Astrocyte (in vitro differentiated cells and primary cell): ENCODE results near the gene CREB3L2. TPM values are rescaled to one million over a fixed set of nuclear protein-coding genes. Genes with fewer than 3 reads are reported as not detected.

ENCODE experiments used
- DNase-seq: peaks from one replicate; pipeline ENCODE4 v3.0.0-alpha.2; 2010; ENCODE audit warnings: low read depth
- FAIRE-seq: peaks from 2 replicates; lab custom pipeline; 2011; peaks lifted over from hg19 to GRCh38; lab: Jason Lieb, UNC
- H2AFZ ChIP-seq: 2 replicates; pipeline ENCODE4 v1.6.0; 2012; ENCODE audit warnings: low read depth, low read length, inconsistent platforms
- H3K27ac ChIP-seq: 2 replicates; pipeline ENCODE4 v1.5.1; 2011; ENCODE audit warnings: low read depth, low read length, inconsistent platforms
- H3K27me3 ChIP-seq: 2 replicates; pipeline ENCODE4 v1.6.0; 2011; ENCODE audit warnings: low read length, inconsistent platforms; ENCODE audit not compliant: insufficient read depth
- H3K36me3 ChIP-seq: 2 replicates; pipeline ENCODE4 v1.5.1; 2011; ENCODE audit warnings: low read length, inconsistent platforms; ENCODE audit not compliant: insufficient read depth
- H3K4me1 ChIP-seq: 2 replicates; pipeline ENCODE4 v1.5.1; 2011; ENCODE audit warnings: low read length, inconsistent platforms; ENCODE audit not compliant: insufficient read depth
- H3K4me2 ChIP-seq: 2 replicates; pipeline ENCODE4 v1.6.0; 2012; ENCODE audit warnings: low read length, inconsistent platforms
- H3K4me3 ChIP-seq: 2 replicates; pipeline ENCODE4 v1.5.1; 2011; ENCODE audit warnings: low read depth, mild to moderate bottlenecking, low read length, inconsistent platforms; ENCODE audit not compliant: insufficient read depth
- H3K79me2 ChIP-seq: 2 replicates; pipeline ENCODE4 v1.6.0; 2012; ENCODE audit warnings: mild to moderate bottlenecking, low read length, inconsistent platforms; ENCODE audit not compliant: insufficient read depth
- H3K9ac ChIP-seq: 2 replicates; pipeline ENCODE4 v1.6.0; 2012; ENCODE audit warnings: mild to moderate bottlenecking, low read length, inconsistent platforms
- H3K9me3 ChIP-seq: 2 replicates; pipeline ENCODE4 v1.5.1; 2012; ENCODE audit warnings: low read depth, mild to moderate bottlenecking, low read length, inconsistent platforms; ENCODE audit not compliant: insufficient read depth
- H4K20me1 ChIP-seq: 2 replicates; pipeline ENCODE4 v1.6.0; 2012; ENCODE audit warnings: low read length, inconsistent platforms; ENCODE audit not compliant: insufficient read depth
- H3K27ac Mint-ChIP-seq: one replicate; pipeline ENCODE4 v1.8.0; 2021; ENCODE audit warnings: mild to moderate bottlenecking, mixed read lengths; ENCODE audit not compliant: unreplicated experiment
- H3K27me3 Mint-ChIP-seq: one replicate; pipeline ENCODE4 v1.8.0; 2021; ENCODE audit warnings: low read depth, mixed read lengths; ENCODE audit not compliant: unreplicated experiment
- H3K36me3 Mint-ChIP-seq: one replicate; pipeline ENCODE4 v1.8.0; 2021; ENCODE audit warnings: low read depth, mixed read lengths; ENCODE audit not compliant: unreplicated experiment
- H3K4me1 Mint-ChIP-seq: one replicate; pipeline ENCODE4 v1.8.0; 2021; ENCODE audit warnings: low read depth, mixed read lengths; ENCODE audit not compliant: unreplicated experiment
- H3K4me3 Mint-ChIP-seq: one replicate; pipeline ENCODE4 v1.8.0; 2021; ENCODE audit warnings: mild to moderate bottlenecking, moderate library complexity, mixed read lengths; ENCODE audit not compliant: unreplicated experiment
- H3K9me3 Mint-ChIP-seq: one replicate; pipeline ENCODE4 v1.8.0; 2021; ENCODE audit warnings: mild to moderate bottlenecking, mixed read lengths; ENCODE audit not compliant: unreplicated experiment
- EZH2 ChIP-seq: IDR thresholded peaks from 2 replicates; pipeline ENCODE4 v1.6.1; 2012; ENCODE audit warnings: mild to moderate bottlenecking, low read length, inconsistent platforms; ENCODE audit not compliant: insufficient read depth
- total RNA-seq: library from RNA; stranded (reverse); gene quantifications from 2 replicates; pipeline ENCODE4 v1.2.1, GENCODE V29; 2021
- TF ChIP-seq, protein P1 (sequence below): IDR thresholded peaks from 2 replicates; pipeline ENCODE4 v1.5.1; 2011; ENCODE audit warnings: low read depth, mild to moderate bottlenecking, inconsistent platforms, low read length, moderate library complexity; ENCODE audit not compliant: insufficient read depth

Gene CREB3L2
- total RNA-seq, 1 donor from 2014 or later, result 116 TPM

DNA sequence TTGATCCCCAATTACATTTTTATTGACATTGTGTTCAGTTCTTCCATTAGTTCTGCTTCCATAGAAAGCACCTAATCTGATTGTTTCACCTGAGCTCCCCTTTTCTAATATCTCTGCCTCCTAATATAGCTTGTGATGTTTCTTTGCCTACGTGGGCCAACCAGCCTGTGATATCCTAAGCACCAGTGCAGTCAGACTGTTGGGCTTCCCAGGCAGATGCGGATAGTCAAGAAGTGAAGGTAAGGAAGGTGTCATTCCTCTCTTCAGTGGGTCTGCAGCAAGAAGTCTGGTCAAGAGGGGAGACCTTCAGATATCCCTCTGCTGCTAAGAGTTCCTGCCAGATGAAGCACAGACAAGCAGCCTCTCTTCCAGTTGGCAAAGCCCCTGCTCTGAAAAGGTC is 138.9 kb downstream of the CREB3L2 start:
- Histone ChIP-seq H3K79me2 (no peaks in the 10 kb centered on the region), H3K36me3 (peaks cover 55% of the 10 kb centered on the region), H2AFZ (no peak overlapping the region), H3K4me1 (no peaks in the 10 kb centered on the region), H4K20me1 (no peaks in the 10 kb centered on the region), H3K9ac (no peak overlapping the region), H3K9me3 (no peaks in the 10 kb centered on the region), H3K4me3 (no peak overlapping the region), H3K27ac (no peak overlapping the region), H3K4me2 (no peak overlapping the region), H3K27me3 (no peaks in the 10 kb centered on the region)
- Mint-ChIP-seq H3K27ac (no peak overlapping the region), H3K9me3 (no peaks in the 10 kb centered on the region), H3K4me3 (no peak overlapping the region), H3K36me3 (peaks cover 36% of the 10 kb centered on the region), H3K4me1 (no peaks in the 10 kb centered on the region), H3K27me3 (no peaks in the 10 kb centered on the region)
- FAIRE-seq (no peak), DNase-seq (no peak)
- TF ChIP-seq, protein P1, sequence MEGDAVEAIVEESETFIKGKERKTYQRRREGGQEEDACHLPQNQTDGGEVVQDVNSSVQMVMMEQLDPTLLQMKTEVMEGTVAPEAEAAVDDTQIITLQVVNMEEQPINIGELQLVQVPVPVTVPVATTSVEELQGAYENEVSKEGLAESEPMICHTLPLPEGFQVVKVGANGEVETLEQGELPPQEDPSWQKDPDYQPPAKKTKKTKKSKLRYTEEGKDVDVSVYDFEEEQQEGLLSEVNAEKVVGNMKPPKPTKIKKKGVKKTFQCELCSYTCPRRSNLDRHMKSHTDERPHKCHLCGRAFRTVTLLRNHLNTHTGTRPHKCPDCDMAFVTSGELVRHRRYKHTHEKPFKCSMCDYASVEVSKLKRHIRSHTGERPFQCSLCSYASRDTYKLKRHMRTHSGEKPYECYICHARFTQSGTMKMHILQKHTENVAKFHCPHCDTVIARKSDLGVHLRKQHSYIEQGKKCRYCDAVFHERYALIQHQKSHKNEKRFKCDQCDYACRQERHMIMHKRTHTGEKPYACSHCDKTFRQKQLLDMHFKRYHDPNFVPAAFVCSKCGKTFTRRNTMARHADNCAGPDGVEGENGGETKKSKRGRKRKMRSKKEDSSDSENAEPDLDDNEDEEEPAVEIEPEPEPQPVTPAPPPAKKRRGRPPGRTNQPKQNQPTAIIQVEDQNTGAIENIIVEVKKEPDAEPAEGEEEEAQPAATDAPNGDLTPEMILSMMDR, result no peak
- TF ChIP-seq EZH2, result no peak

DNA sequence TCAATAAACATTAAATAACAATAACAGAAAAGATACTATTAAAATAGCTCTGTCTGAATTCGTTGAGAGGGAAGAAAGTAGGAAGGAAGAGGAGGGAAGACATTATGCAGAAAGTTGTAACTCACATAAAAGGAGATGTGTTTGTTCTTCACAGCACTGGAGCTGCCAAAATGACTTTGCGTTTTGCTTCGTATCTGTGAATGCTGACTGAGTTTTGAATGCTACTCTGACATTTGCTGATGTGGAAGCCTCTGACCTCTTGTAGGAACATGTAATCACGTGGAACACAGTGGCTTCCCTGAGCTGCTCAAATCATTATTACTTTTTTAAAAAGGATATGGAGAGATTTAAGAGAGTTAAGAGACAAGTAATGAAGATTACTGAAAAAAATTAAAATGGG is 139.5 kb downstream of the CREB3L2 start:
- FAIRE-seq, result no peak
- Histone ChIP-seq H3K4me3 (no peak overlapping the region), H3K4me1 (no peaks in the 10 kb centered on the region), H3K79me2 (no peaks in the 10 kb centered on the region), H3K27ac (no peak overlapping the region), H3K27me3 (no peaks in the 10 kb centered on the region), H3K9ac (no peak overlapping the region), H3K9me3 (no peaks in the 10 kb centered on the region), H2AFZ (no peak overlapping the region), H4K20me1 (no peaks in the 10 kb centered on the region), H3K36me3 (peaks cover 48% of the 10 kb centered on the region), H3K4me2 (no peak overlapping the region)
- no peak overlapping the region for H3K27ac Mint-ChIP-seq
- H3K9me3 Mint-ChIP-seq, result no peaks in the 10 kb centered on the region
- no peaks in the 10 kb centered on the region for H3K4me1 Mint-ChIP-seq
- H3K36me3 Mint-ChIP-seq, result peaks cover 31% of the 10 kb centered on the region
- no peak for TF ChIP-seq EZH2
- TF ChIP-seq, protein P1, result no peak
- H3K27me3 Mint-ChIP-seq, result no peaks in the 10 kb centered on the region
- no peak overlapping the region for H3K4me3 Mint-ChIP-seq
- no peak for DNase-seq

DNA sequence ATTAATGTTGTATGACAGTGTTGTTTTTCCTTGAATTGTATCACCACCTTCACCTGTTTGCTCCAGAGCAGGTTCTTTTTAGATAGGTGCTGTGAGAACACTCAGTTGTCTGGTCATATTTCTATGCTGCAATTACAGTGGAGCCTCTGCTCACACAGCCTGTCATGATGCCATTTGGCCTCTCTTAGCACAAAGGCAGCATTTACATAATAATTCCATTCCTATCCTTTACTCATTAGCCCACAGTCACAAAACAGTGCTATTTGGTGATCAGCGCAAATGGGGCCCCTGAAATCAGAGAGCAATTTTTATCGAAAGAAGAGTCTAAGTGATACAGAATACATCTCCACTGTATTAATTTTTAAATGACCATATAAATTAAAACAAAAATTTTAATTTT is 141.3 kb downstream of the CREB3L2 start:
- Mint-ChIP-seq H3K27me3 (no peaks in the 10 kb centered on the region), H3K36me3 (peaks cover 23% of the 10 kb centered on the region)
- TF ChIP-seq, protein P1, result no peak
- TF ChIP-seq EZH2, result no peak

More for the DNA sequence above, 141.3 kb downstream of the CREB3L2 start:
- no peak for FAIRE-seq
- Histone ChIP-seq H4K20me1 (no peaks in the 10 kb centered on the region), H2AFZ (no peak overlapping the region), H3K27me3 (no peaks in the 10 kb centered on the region), H3K9me3 (no peaks in the 10 kb centered on the region), H3K79me2 (no peaks in the 10 kb centered on the region), H3K36me3 (peaks cover 31% of the 10 kb centered on the region), H3K4me2 (no peak overlapping the region), H3K4me1 (no peaks in the 10 kb centered on the region), H3K27ac (no peak overlapping the region), H3K9ac (no peak overlapping the region), H3K4me3 (no peak overlapping the region)
- no peak overlapping the region for H3K4me3 Mint-ChIP-seq
- no peaks in the 10 kb centered on the region for H3K9me3 Mint-ChIP-seq
- no peaks in the 10 kb centered on the region for H3K4me1 Mint-ChIP-seq
- DNase-seq, result no peak
- H3K27ac Mint-ChIP-seq, result no peak overlapping the region
